HL-60 (cell line): ENCODE results near the gene USP53.

Experiments
- DNase-seq, 2 experiments: peaks; one replicate each; pipeline ENCODE4 v3.0.0-alpha.2; 2010 to 2020; ENCODE audit warnings: low read depth in 1 of 2, low spot score in 1 of 2
- H3K27ac ChIP-seq: fragments of 250-450 bp; sonication (Bioruptor Pico); replicated peaks from 2 replicates; pipeline ENCODE4 v1.5.1; 2020; ENCODE audit warnings: mild to moderate bottlenecking, moderate library complexity
- H3K27me3 ChIP-seq: fragments of 250-450 bp; sonication (Bioruptor Pico); 2 replicates; pipeline ENCODE4 v1.5.1; 2021; ENCODE audit warnings: mild to moderate bottlenecking, moderate library complexity; ENCODE audit not compliant: insufficient read depth, poor library complexity, severe bottlenecking
- H3K4me3 ChIP-seq: replicated peaks from 2 replicates; pipeline ENCODE4 v1.5.1; 2011; ENCODE audit warnings: mild to moderate bottlenecking, control low read depth, low read length; ENCODE audit not compliant: insufficient read depth
- GABPA ChIP-seq: IDR thresholded peaks from 2 replicates; pipeline ENCODE4 v1.6.1; 2012; ENCODE audit warnings: low read depth
- POLR2AphosphoS5 ChIP-seq: IDR thresholded peaks from 2 replicates; pipeline ENCODE4 v1.6.1; 2012; ENCODE audit warnings: low read depth
- SPI1 ChIP-seq: IDR thresholded peaks from 2 replicates; pipeline ENCODE4 v1.6.1; 2012; ENCODE audit warnings: low read depth, mild to moderate bottlenecking, borderline replicate concordance
- TF ChIP-seq, protein P1 (sequence below): IDR thresholded peaks from 2 replicates; pipeline ENCODE4 v1.6.1; 2012; ENCODE audit warnings: low read depth; ENCODE audit not compliant: insufficient replicate concordance
- TF ChIP-seq, protein P2 (sequence below): IDR thresholded peaks from one replicate; pipeline ENCODE4 v1.5.1; 2011; ENCODE audit warnings: low read length, control low read depth, inconsistent platforms; ENCODE audit not compliant: insufficient read depth

The USP53 gene

DNA sequence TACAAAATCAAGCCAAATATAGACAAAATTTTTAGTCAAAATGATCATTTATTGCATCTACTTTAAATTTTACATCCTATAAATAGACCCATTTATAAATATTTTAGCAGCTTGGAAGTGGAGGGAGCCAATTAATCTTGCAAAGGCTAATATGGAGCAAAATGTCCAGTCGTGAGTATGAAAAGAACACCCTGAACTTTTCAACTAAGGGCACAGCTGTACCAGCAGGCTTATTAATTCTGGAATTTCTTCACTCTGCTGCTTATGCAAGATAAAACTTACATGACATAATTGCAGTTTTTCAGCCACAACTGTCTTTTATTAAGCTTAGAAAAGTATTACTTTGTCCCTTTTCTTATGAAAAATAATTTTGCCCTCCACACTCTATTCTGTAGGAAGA lies 22.9 kb upstream of the USP53 start:
- no peak overlapping the region for H3K4me3 ChIP-seq
- peak in 1 of 2 experiments; percentile 5 for DNase-seq
- no peak overlapping the region for H3K27ac ChIP-seq

DNA sequence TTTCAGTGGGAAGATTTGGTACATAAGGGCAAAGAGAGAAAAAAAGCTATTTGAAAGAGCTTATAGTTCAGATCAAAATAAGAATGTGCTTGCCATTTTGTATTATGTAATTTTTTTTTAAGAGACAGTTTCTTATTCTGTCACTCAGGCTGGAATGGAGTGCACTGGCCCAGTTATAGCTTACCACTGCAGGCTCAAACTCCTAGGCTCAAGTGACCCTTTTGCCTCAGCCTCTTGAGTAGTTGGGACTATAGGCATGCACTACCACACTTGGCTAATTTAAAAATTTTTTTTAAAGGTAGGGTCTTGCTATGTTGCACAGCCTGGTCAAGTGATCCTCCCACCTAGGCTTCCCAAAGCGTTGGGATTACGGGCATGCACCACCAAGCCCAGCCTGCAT lies 22.2 kb upstream of the USP53 start:
- H3K27ac ChIP-seq, result no peak overlapping the region
- DNase-seq, result no peak

More for the DNA sequence above, 22.9 kb upstream of the USP53 start:
- H3K27me3 ChIP-seq, result no peaks in the 10 kb centered on the region
- TF ChIP-seq SPI1, result no peak
- TF ChIP-seq, protein P1, sequence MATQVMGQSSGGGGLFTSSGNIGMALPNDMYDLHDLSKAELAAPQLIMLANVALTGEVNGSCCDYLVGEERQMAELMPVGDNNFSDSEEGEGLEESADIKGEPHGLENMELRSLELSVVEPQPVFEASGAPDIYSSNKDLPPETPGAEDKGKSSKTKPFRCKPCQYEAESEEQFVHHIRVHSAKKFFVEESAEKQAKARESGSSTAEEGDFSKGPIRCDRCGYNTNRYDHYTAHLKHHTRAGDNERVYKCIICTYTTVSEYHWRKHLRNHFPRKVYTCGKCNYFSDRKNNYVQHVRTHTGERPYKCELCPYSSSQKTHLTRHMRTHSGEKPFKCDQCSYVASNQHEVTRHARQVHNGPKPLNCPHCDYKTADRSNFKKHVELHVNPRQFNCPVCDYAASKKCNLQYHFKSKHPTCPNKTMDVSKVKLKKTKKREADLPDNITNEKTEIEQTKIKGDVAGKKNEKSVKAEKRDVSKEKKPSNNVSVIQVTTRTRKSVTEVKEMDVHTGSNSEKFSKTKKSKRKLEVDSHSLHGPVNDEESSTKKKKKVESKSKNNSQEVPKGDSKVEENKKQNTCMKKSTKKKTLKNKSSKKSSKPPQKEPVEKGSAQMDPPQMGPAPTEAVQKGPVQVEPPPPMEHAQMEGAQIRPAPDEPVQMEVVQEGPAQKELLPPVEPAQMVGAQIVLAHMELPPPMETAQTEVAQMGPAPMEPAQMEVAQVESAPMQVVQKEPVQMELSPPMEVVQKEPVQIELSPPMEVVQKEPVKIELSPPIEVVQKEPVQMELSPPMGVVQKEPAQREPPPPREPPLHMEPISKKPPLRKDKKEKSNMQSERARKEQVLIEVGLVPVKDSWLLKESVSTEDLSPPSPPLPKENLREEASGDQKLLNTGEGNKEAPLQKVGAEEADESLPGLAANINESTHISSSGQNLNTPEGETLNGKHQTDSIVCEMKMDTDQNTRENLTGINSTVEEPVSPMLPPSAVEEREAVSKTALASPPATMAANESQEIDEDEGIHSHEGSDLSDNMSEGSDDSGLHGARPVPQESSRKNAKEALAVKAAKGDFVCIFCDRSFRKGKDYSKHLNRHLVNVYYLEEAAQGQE, result no peak
- no peak for TF ChIP-seq GABPA
- no peak for TF ChIP-seq POLR2AphosphoS5
- TF ChIP-seq, protein P2, sequence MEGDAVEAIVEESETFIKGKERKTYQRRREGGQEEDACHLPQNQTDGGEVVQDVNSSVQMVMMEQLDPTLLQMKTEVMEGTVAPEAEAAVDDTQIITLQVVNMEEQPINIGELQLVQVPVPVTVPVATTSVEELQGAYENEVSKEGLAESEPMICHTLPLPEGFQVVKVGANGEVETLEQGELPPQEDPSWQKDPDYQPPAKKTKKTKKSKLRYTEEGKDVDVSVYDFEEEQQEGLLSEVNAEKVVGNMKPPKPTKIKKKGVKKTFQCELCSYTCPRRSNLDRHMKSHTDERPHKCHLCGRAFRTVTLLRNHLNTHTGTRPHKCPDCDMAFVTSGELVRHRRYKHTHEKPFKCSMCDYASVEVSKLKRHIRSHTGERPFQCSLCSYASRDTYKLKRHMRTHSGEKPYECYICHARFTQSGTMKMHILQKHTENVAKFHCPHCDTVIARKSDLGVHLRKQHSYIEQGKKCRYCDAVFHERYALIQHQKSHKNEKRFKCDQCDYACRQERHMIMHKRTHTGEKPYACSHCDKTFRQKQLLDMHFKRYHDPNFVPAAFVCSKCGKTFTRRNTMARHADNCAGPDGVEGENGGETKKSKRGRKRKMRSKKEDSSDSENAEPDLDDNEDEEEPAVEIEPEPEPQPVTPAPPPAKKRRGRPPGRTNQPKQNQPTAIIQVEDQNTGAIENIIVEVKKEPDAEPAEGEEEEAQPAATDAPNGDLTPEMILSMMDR, result no peak

DNA sequence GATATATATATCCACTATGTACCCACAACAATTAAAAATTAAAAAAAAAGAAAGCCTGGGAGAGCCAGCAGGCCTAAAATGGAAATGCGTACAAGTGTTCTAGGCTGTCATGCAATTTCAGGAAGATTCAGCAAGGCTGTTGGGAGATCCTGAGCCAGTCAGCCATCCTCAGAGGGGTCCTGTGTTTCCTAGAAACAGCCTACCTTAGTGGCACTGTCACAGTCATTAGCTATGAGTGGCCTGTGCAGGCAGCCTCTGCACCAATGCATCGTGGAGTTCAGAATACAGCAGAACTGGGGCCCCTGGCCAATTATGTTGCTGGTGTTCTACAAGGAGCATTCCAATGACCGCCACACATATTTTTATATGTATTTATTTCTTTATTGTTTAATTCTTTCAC lies 21.0 kb upstream of the USP53 start:
- TF ChIP-seq POLR2AphosphoS5 (no peak), SPI1 (no peak), GABPA (no peak)
- TF ChIP-seq, protein P1, result no peak
- TF ChIP-seq, protein P2, result no peak
- H3K4me3 ChIP-seq, result no peak overlapping the region
- H3K27me3 ChIP-seq, result no peaks in the 10 kb centered on the region
- DNase-seq, result no peak
- no peak overlapping the region for H3K27ac ChIP-seq

More for the DNA sequence above, 22.2 kb upstream of the USP53 start:
- Histone ChIP-seq H3K27me3 (no peaks in the 10 kb centered on the region), H3K4me3 (no peak overlapping the region)
- TF ChIP-seq SPI1 (no peak), GABPA (no peak), POLR2AphosphoS5 (no peak)
- TF ChIP-seq, protein P2, result no peak
- TF ChIP-seq, protein P1, result no peak
